ENCODE results near the gene EMX2. TPM values are rescaled to one million over a fixed set of nuclear protein-coding genes. Genes with fewer than 3 reads are reported as not detected.

The EMX2 gene
- polyA plus RNA-seq, 1 donor from 2014 or later, result 0.12 TPM

DNA sequence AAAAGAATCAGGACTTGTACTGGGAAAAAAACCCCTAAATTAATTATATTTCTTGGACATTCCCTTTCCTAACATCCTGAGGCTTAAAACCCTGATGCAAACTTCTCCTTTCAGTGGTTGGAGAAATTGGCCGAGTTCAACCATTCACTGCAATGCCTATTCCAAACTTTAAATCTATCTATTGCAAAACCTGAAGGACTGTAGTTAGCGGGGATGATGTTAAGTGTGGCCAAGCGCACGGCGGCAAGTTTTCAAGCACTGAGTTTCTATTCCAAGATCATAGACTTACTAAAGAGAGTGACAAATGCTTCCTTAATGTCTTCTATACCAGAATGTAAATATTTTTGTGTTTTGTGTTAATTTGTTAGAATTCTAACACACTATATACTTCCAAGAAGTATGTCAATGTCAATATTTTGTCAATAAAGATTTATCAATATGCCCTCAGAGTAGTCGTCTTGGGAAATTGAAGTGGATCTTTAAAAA, 6.6 kb downstream of the EMX2 start:
- Histone ChIP-seq H3K9ac (ENCODE audit: low read length) (no peak overlapping the region), H3F3A (ENCODE audit: insufficient read depth, low read length, poor library complexity, severe bottlenecking) (no peaks in the 10 kb centered on the region), H3K27ac (ENCODE audit: low read length) (no peak overlapping the region), H3K36me3 (ENCODE audit: insufficient read depth, low read length) (no peaks in the 10 kb centered on the region), H3K4me2 (ENCODE audit: low read length) (no peak overlapping the region), H2AFZ (ENCODE audit: low read depth, low read length) (no peak overlapping the region), H4K20me1 (ENCODE audit: insufficient read depth) (no peaks in the 10 kb centered on the region), H3K9me2 (ENCODE audit: insufficient read depth, low read length) (no peaks in the 10 kb centered on the region), H3K4me3 (ENCODE audit: low read length) (no peak overlapping the region), H3K27me3 (ENCODE audit: insufficient read depth, low read depth, low read length) (peaks cover 100% of the 10 kb centered on the region), H3K9me3 (ENCODE audit: low read length) (no peaks in the 10 kb centered on the region), H3K79me2 (replicated peaks; ENCODE audit: insufficient read depth, low read length) (peaks cover 50% of the 10 kb centered on the region)
- TF ChIP-seq, protein P1, sequence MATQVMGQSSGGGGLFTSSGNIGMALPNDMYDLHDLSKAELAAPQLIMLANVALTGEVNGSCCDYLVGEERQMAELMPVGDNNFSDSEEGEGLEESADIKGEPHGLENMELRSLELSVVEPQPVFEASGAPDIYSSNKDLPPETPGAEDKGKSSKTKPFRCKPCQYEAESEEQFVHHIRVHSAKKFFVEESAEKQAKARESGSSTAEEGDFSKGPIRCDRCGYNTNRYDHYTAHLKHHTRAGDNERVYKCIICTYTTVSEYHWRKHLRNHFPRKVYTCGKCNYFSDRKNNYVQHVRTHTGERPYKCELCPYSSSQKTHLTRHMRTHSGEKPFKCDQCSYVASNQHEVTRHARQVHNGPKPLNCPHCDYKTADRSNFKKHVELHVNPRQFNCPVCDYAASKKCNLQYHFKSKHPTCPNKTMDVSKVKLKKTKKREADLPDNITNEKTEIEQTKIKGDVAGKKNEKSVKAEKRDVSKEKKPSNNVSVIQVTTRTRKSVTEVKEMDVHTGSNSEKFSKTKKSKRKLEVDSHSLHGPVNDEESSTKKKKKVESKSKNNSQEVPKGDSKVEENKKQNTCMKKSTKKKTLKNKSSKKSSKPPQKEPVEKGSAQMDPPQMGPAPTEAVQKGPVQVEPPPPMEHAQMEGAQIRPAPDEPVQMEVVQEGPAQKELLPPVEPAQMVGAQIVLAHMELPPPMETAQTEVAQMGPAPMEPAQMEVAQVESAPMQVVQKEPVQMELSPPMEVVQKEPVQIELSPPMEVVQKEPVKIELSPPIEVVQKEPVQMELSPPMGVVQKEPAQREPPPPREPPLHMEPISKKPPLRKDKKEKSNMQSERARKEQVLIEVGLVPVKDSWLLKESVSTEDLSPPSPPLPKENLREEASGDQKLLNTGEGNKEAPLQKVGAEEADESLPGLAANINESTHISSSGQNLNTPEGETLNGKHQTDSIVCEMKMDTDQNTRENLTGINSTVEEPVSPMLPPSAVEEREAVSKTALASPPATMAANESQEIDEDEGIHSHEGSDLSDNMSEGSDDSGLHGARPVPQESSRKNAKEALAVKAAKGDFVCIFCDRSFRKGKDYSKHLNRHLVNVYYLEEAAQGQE (IDR thresholded peaks at IDR 0.05; ENCODE audit: borderline replicate concordance), result no peak
- TF ChIP-seq EP300 (conservative IDR thresholded peaks at IDR 0.05; ENCODE audit: poor library complexity, severe bottlenecking) (no peak), RAD21 (conservative IDR thresholded peaks at IDR 0.05) (no peak), TAF1 (IDR thresholded peaks at IDR 0.05; ENCODE audit: low read depth) (no peak), CTCF (IDR thresholded peaks at IDR 0.05; ENCODE audit: poor library complexity, severe bottlenecking) (no peak), POLR2AphosphoS5 (IDR thresholded peaks at IDR 0.05) (no peak)

GRCh38 chr10:117550076-117550475, 7.5 kb downstream of the EMX2 start:
- no peaks in the 10 kb centered on the region for H3K9me2 ChIP-seq (ENCODE audit: insufficient read depth, low read length)
- peak; percentile 19 for TF ChIP-seq EZH2 (IDR thresholded peaks at IDR 0.05; ENCODE audit: borderline replicate concordance, insufficient read depth, low read length, poor library complexity, severe bottlenecking)
- TF ChIP-seq EP300 (conservative IDR thresholded peaks at IDR 0.05; ENCODE audit: poor library complexity, severe bottlenecking), result no peak
- no peaks in the 10 kb centered on the region for H4K20me1 ChIP-seq (ENCODE audit: insufficient read depth)
- no peak overlapping the region for H3K27ac ChIP-seq (ENCODE audit: low read length)
- no peaks in the 10 kb centered on the region for H3K9me3 ChIP-seq (ENCODE audit: low read length)
- H2AFZ ChIP-seq (ENCODE audit: low read depth, low read length), result no peak overlapping the region
- H3K4me2 ChIP-seq (ENCODE audit: low read length), result no peak overlapping the region
- H3K27me3 ChIP-seq (ENCODE audit: insufficient read depth, low read depth, low read length), result peaks cover 100% of the 10 kb centered on the region
- peaks cover 40% of the 10 kb centered on the region for H3K79me2 ChIP-seq (replicated peaks; ENCODE audit: insufficient read depth, low read length)
- no peaks in the 10 kb centered on the region for H3K36me3 ChIP-seq (ENCODE audit: insufficient read depth, low read length)
- H3F3A ChIP-seq (ENCODE audit: insufficient read depth, low read length, poor library complexity, severe bottlenecking), result no peaks in the 10 kb centered on the region
- no peak overlapping the region for H3K9ac ChIP-seq (ENCODE audit: low read length)
- H3K4me3 ChIP-seq (ENCODE audit: low read length), result no peak overlapping the region

- H3K9me2 ChIP-seq (ENCODE audit: insufficient read depth, low read length), result no peaks in the 10 kb centered on the region
- H3K4me2 ChIP-seq (ENCODE audit: low read length), result no peak overlapping the region
- H3K9ac ChIP-seq (ENCODE audit: low read length), result no peak overlapping the region
- H3K79me2 ChIP-seq (replicated peaks; ENCODE audit: insufficient read depth, low read length), result peaks cover 34% of the 10 kb centered on the region
- H3F3A ChIP-seq (ENCODE audit: insufficient read depth, low read length, poor library complexity, severe bottlenecking), result no peaks in the 10 kb centered on the region
- no peak overlapping the region for H3K4me3 ChIP-seq (ENCODE audit: low read length)
- H3K36me3 ChIP-seq (ENCODE audit: insufficient read depth, low read length), result no peaks in the 10 kb centered on the region
- peaks cover 98% of the 10 kb centered on the region for H3K27me3 ChIP-seq (ENCODE audit: insufficient read depth, low read depth, low read length)
- H3K27ac ChIP-seq (ENCODE audit: low read length), result no peak overlapping the region
- no peak overlapping the region for H2AFZ ChIP-seq (ENCODE audit: low read depth, low read length)
- H4K20me1 ChIP-seq (ENCODE audit: insufficient read depth), result no peaks in the 10 kb centered on the region
- H3K9me3 ChIP-seq (ENCODE audit: low read length), result no peaks in the 10 kb centered on the region
- no peak for TF ChIP-seq TAF1 (IDR thresholded peaks at IDR 0.05; ENCODE audit: low read depth)
- TF ChIP-seq EZH2 (IDR thresholded peaks at IDR 0.05; ENCODE audit: borderline replicate concordance, insufficient read depth, low read length, poor library complexity, severe bottlenecking), result no peak
- no peak for TF ChIP-seq EP300 (conservative IDR thresholded peaks at IDR 0.05; ENCODE audit: poor library complexity, severe bottlenecking)
These were observed 8.2 kb downstream of the EMX2 start for GRCh38 chr10:117550599-117551329.
